Measurements from ENCODE around the gene IL6ST. TPM values are rescaled to one million over a fixed set of nuclear protein-coding genes. Genes with fewer than 3 reads are reported as not detected.

The IL6ST gene
- polyA plus RNA-seq, 1 donor (not counting 4 experiments of a cell fraction or from before 2014, with no cell fraction given), result 41.3 TPM

GRCh38 chr5:55919625-55920024 is 75.1 kb downstream of the IL6ST start:
- Histone ChIP-seq H4K20me1 (ENCODE audit: control insufficient read depth, extremely low read depth, insufficient read depth, low read length) (no peaks in the 10 kb centered on the region), H3K9ac (ENCODE audit: control insufficient read depth, extremely low read depth, insufficient read depth, low read length) (no peak overlapping the region), H3K4me2 (ENCODE audit: control insufficient read depth, extremely low read depth, insufficient read depth, low read depth, low read length) (no peak overlapping the region), H3K36me3 (ENCODE audit: control insufficient read depth in 2 of 2, extremely low read depth in 1 of 2, insufficient read depth in 2 of 2, low read length in 2 of 2) (no peaks in the 10 kb centered on the region), H3K79me2 (ENCODE audit: control insufficient read depth, insufficient read depth, low read length) (no peaks in the 10 kb centered on the region), H2AFZ (ENCODE audit: control insufficient read depth, low read length) (no peak overlapping the region), H3K9me1 (ENCODE audit: control insufficient read depth, extremely low read depth, insufficient read depth, low read length) (no peaks in the 10 kb centered on the region), H3K9me3 (ENCODE audit: control insufficient read depth, low read depth, low read length) (no peaks in the 10 kb centered on the region), H3K27me3 (ENCODE audit: control insufficient read depth, extremely low read depth, insufficient read depth, low read length) (no peaks in the 10 kb centered on the region), H3K4me1 (ENCODE audit: control insufficient read depth, extremely low read depth, insufficient read depth, low read length) (no peaks in the 10 kb centered on the region), H3K4me3 (ENCODE audit: control insufficient read depth in 2 of 3, extremely low read depth in 1 of 3, insufficient read depth in 2 of 3, low read depth in 1 of 3, low read length in 3 of 3) (no peak overlapping the region), H3K27ac (ENCODE audit: control insufficient read depth, insufficient read depth, low read length) (no peak overlapping the region)
- dilution Hi-C loops (cut with MboI; ENCODE audit: extremely low pct_ligation_motif_present, low sequenced_read_pairs), result no loop called here
- no peak for FAIRE-seq
- no peak for DNase-seq (ENCODE audit: low read depth, low spot score)
- TF ChIP-seq EZH2 (IDR thresholded peaks at IDR 0.05; ENCODE audit: low read length) (no peak), CTCF (optimal IDR thresholded peaks at IDR 0.05 in 1 of 3, IDR thresholded peaks at IDR 0.05 in 1 of 3, conservative IDR thresholded peaks at IDR 0.05 in 1 of 3; ENCODE audit: extremely low read depth in 1 of 3, insufficient read depth in 2 of 3, low read length in 3 of 3) (no peak)

GRCh38 chr5:55918087-55919035 is 76.4 kb downstream of the IL6ST start:
- Histone ChIP-seq H3K9me3 (ENCODE audit: control insufficient read depth, low read depth, low read length) (no peaks in the 10 kb centered on the region), H3K9ac (ENCODE audit: control insufficient read depth, extremely low read depth, insufficient read depth, low read length) (no peak overlapping the region), H3K27me3 (ENCODE audit: control insufficient read depth, extremely low read depth, insufficient read depth, low read length) (no peaks in the 10 kb centered on the region), H3K27ac (ENCODE audit: control insufficient read depth, insufficient read depth, low read length) (no peak overlapping the region), H3K79me2 (ENCODE audit: control insufficient read depth, insufficient read depth, low read length) (no peaks in the 10 kb centered on the region), H3K4me2 (ENCODE audit: control insufficient read depth, extremely low read depth, insufficient read depth, low read depth, low read length) (no peak overlapping the region), H3K36me3 (ENCODE audit: control insufficient read depth in 2 of 2, extremely low read depth in 1 of 2, insufficient read depth in 2 of 2, low read length in 2 of 2) (peaks cover 0 to 1% of the 10 kb centered on the region in 2 experiments), H4K20me1 (ENCODE audit: control insufficient read depth, extremely low read depth, insufficient read depth, low read length) (no peaks in the 10 kb centered on the region), H3K4me3 (ENCODE audit: control insufficient read depth in 2 of 3, extremely low read depth in 1 of 3, insufficient read depth in 2 of 3, low read depth in 1 of 3, low read length in 3 of 3) (no peak overlapping the region), H3K9me1 (ENCODE audit: control insufficient read depth, extremely low read depth, insufficient read depth, low read length) (no peaks in the 10 kb centered on the region), H2AFZ (ENCODE audit: control insufficient read depth, low read length) (no peak overlapping the region), H3K4me1 (ENCODE audit: control insufficient read depth, extremely low read depth, insufficient read depth, low read length) (no peaks in the 10 kb centered on the region)
- TF ChIP-seq CTCF (optimal IDR thresholded peaks at IDR 0.05 in 1 of 3, IDR thresholded peaks at IDR 0.05 in 1 of 3, conservative IDR thresholded peaks at IDR 0.05 in 1 of 3; ENCODE audit: extremely low read depth in 1 of 3, insufficient read depth in 2 of 3, low read length in 3 of 3) (no peak), EZH2 (IDR thresholded peaks at IDR 0.05; ENCODE audit: low read length) (no peak)
- dilution Hi-C loops (cut with MboI; ENCODE audit: extremely low pct_ligation_motif_present, low sequenced_read_pairs), result no loop called here
- DNase-seq (ENCODE audit: low read depth, low spot score) (no peak), FAIRE-seq (no peak)

All from keratinocyte (primary cell).